Measurements from ENCODE around the gene TSSC4. TPM values are rescaled to one million over a fixed set of nuclear protein-coding genes. Genes with fewer than 3 reads are reported as not detected.

Gene TSSC4
- total RNA-seq, 6 experiments from 2014 or later: 17.6 to 27.0 (median 19.5) TPM

GRCh38 chr11:2434506-2435255 lies 34.1 kb downstream of the TSSC4 start:
- Histone ChIP-seq H3K4me3 (no peak overlapping the region), H3K27ac (no peak overlapping the region), H3K9me3 (no peaks in the 10 kb centered on the region), H3K27me3 (no peaks in the 10 kb centered on the region), H3K4me1 (no peaks in the 10 kb centered on the region), H3K36me3 (no peaks in the 10 kb centered on the region)
- 75% methylated on average over 9 of the region's 11 CpGs for WGBS (ENCODE audit: insufficient coverage, low coverage, low lambda C conversion rate, missing lambda C conversion rate)
- intact Hi-C loops (cut with DNase I): loop anchor here in 1 of 2 donors (5.0 kb wide), 1 partner anchor 458 kb away; no protein-coding TSS in a partner anchor
- no peak for TF ChIP-seq CTCF (IDR thresholded peaks at IDR 0.05)
- TF ChIP-seq POLR2A (IDR thresholded peaks at IDR 0.05): no peak
- no peak for ATAC-seq
- DNase-seq: peak in 1 of 3 donors; percentile 5

- no peak for ATAC-seq
- Histone ChIP-seq H3K4me3 (no peak overlapping the region), H3K27me3 (no peaks in the 10 kb centered on the region), H3K27ac (no peak overlapping the region), H3K36me3 (no peaks in the 10 kb centered on the region), H3K9me3 (no peaks in the 10 kb centered on the region), H3K4me1 (no peaks in the 10 kb centered on the region)
- DNase-seq: peak in 1 of 3 donors; percentile 25
- 38% methylated on average over 9 of the region's 12 CpGs for WGBS (ENCODE audit: insufficient coverage, low coverage, low lambda C conversion rate, missing lambda C conversion rate)
- no peak for TF ChIP-seq POLR2A (IDR thresholded peaks at IDR 0.05)
- TF ChIP-seq CTCF (IDR thresholded peaks at IDR 0.05): no peak
- intact Hi-C loops (cut with DNase I): no loop called here
Measured at GRCh38 chr11:2435288-2436012, 34.9 kb downstream of the TSSC4 start.

GRCh38 chr11:2436013-2436520 lies 35.5 kb downstream of the TSSC4 start:
- Histone ChIP-seq H3K27ac (no peak overlapping the region), H3K4me3 (no peak overlapping the region), H3K36me3 (no peaks in the 10 kb centered on the region), H3K4me1 (no peaks in the 10 kb centered on the region), H3K9me3 (no peaks in the 10 kb centered on the region), H3K27me3 (no peaks in the 10 kb centered on the region)
- ATAC-seq: no peak
- peak in 1 of 3 donors; percentile 35 for DNase-seq
- intact Hi-C loops (cut with DNase I): no loop called here
- TF ChIP-seq CTCF (IDR thresholded peaks at IDR 0.05) (no peak), POLR2A (IDR thresholded peaks at IDR 0.05) (no peak)
- 77% methylated on average over 5 of the region's 10 CpGs for WGBS (ENCODE audit: insufficient coverage, low coverage, low lambda C conversion rate, missing lambda C conversion rate)

GRCh38 chr11:2436521-2437031 lies 36.0 kb downstream of the TSSC4 start:
- no CpG with 5 or more reads among the region's 13 CpGs for WGBS (ENCODE audit: insufficient coverage, low coverage, low lambda C conversion rate, missing lambda C conversion rate)
- Histone ChIP-seq H3K36me3 (no peaks in the 10 kb centered on the region), H3K4me3 (no peak overlapping the region), H3K9me3 (no peaks in the 10 kb centered on the region), H3K4me1 (no peaks in the 10 kb centered on the region), H3K27me3 (no peaks in the 10 kb centered on the region), H3K27ac (no peak overlapping the region)
- TF ChIP-seq CTCF (IDR thresholded peaks at IDR 0.05): no peak
- no peak for TF ChIP-seq POLR2A (IDR thresholded peaks at IDR 0.05)
- DNase-seq (peak in 1 of 3 donors; percentile 45), ATAC-seq (no peak)
- intact Hi-C loops (cut with DNase I): no loop called here

Data from right lobe of liver (tissue), 6 donors.